PC-9 (cell line): ENCODE measurements around the gene CTNNA3. TPM values are rescaled to one million over a fixed set of nuclear protein-coding genes. Genes with fewer than 3 reads are reported as not detected.

ENCODE experiments used
- BruUV-seq: library from RNA; stranded (reverse); fragments of 400-500 nt; replicated peaks from 2 replicates; lab custom pipeline; 2021; lab: Mats Ljungman, UMichigan
- CTCF ChIA-PET: fragments of 300-600 bp; sonication (Branson Sonifier 250); formaldehyde crosslinking; loops from one replicate; lab custom pipeline; 2022; ENCODE audit warnings: antibody characterized with exemption; lab: Charles Lee
- POLR2A ChIA-PET: fragments of 300-600 bp; sonication (Branson Sonifier 250); formaldehyde crosslinking; loops from one replicate; lab custom pipeline; 2022; ENCODE audit warnings: antibody characterized with exemption; ENCODE audit not compliant: unreplicated experiment; lab: Charles Lee
- DNase-seq, 2 experiments: peaks; one replicate each; pipeline versions ENCODE4 v3.0.0 to v3.0.0-alpha.2; 2015 to 2022; ENCODE audit warnings: mixed read lengths in 1 of 2
- H2AFZ ChIP-seq: fragments of 200-600 bp; sonication (generic); 2 replicates; pipeline ENCODE4 v1.8.1; 2017; ENCODE audit warnings: antibody characterized with exemption
- H3F3A ChIP-seq: fragments of 200-600 bp; sonication (generic); 2 replicates; pipeline ENCODE4 v1.8.1; 2017; ENCODE audit warnings: antibody characterized with exemption, mild to moderate bottlenecking, low read depth; ENCODE audit not compliant: insufficient read depth
- H3K27ac ChIP-seq: fragments of 200-600 bp; sonication (generic); 2 replicates; pipeline ENCODE4 v1.6.1; 2016; ENCODE audit warnings: mixed run types
- H3K27me3 ChIP-seq: fragments of 200-600 bp; sonication (generic); 2 replicates; pipeline ENCODE4 v1.6.1; 2016; ENCODE audit warnings: low read depth, mixed run types; ENCODE audit not compliant: insufficient read depth
- H3K36me3 ChIP-seq: fragments of 200-600 bp; sonication (generic); 2 replicates; pipeline ENCODE4 v1.6.1; 2016; ENCODE audit warnings: low read depth, mixed run types
- H3K4me1 ChIP-seq: fragments of 200-600 bp; sonication (generic); replicated peaks from 2 replicates; pipeline ENCODE4 v1.6.1; 2016; ENCODE audit warnings: mixed run types; ENCODE audit not compliant: insufficient read depth
- H3K4me2 ChIP-seq: fragments of 200-600 bp; sonication (generic); 2 replicates; pipeline ENCODE4 v1.6.1; 2017; ENCODE audit warnings: mixed run types
- H3K4me3 ChIP-seq: fragments of 200-600 bp; sonication (generic); 2 replicates; pipeline ENCODE4 v1.6.1; 2016; ENCODE audit warnings: mixed run types
- H3K79me2 ChIP-seq: fragments of 200-600 bp; sonication (generic); 2 replicates; pipeline ENCODE4 v1.6.1; 2017; ENCODE audit warnings: low read depth, mixed run types
- H3K9me2 ChIP-seq: fragments of 200-600 bp; sonication (generic); 2 replicates; pipeline ENCODE4 v1.8.1; 2017; ENCODE audit warnings: mild to moderate bottlenecking; ENCODE audit not compliant: insufficient read depth
- H3K9me3 ChIP-seq: fragments of 200-600 bp; sonication (generic); 2 replicates; pipeline ENCODE4 v1.8.1; 2016; ENCODE audit warnings: low read depth; ENCODE audit not compliant: insufficient read depth
- H4K20me1 ChIP-seq: fragments of 200-600 bp; sonication (generic); 2 replicates; pipeline ENCODE4 v1.8.1; 2017; ENCODE audit not compliant: insufficient read depth
- EZH2 ChIP-seq: fragments of 200-600 bp; sonication (generic); IDR thresholded peaks from 2 replicates; pipeline ENCODE4 v1.8.0; 2017; ENCODE audit warnings: antibody characterized with exemption, low read depth
- intact Hi-C: fragments of 100-400 bp; cut with micrococcal nuclease; formaldehyde crosslinking; loops from one replicate; pipeline ENCODE4 v1.10.0; 2022; ENCODE audit not compliant: unreplicated experiment
- total RNA-seq: library from RNA; stranded (reverse); gene quantifications from 2 replicates; pipeline ENCODE4 v1.2.3, GENCODE V29; 2021
- TF ChIP-seq, protein P1 (sequence below): fragments of 200-600 bp; sonication (generic); conservative IDR thresholded peaks from 2 replicates; pipeline ENCODE4 v1.6.1; 2017; ENCODE audit warnings: mixed run types, antibody characterized with exemption, mild to moderate bottlenecking, moderate library complexity

The CTNNA3 gene
- total RNA-seq, 1 experiment from 2014 or later = not detected

DNA sequence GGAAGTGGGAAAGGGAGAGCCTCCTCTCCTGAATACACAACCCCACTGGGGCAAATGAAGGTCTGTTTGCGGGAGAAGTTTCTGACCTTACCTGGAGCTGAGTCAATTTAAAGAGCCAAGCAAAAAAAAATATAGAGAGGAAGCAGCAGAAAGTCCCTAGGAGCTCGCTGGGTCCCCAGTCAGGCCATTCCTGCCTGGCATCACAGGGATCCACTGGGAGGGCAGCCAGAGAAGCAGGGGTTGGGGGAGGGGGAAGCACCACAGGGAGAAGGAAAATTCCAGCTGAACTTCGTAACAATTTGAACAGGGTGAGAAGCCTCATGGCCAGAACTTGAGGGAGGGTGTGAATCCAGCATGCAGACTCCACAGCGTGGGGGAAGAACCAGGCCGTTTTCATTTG lies 471.4 kb downstream of the CTNNA3 start:
- no peak for DNase-seq
- BruUV-seq = no TSS peak
- H4K20me1 ChIP-seq = no peaks in the 10 kb centered on the region
- H3K27me3 ChIP-seq = no peaks in the 10 kb centered on the region
- no peaks in the 10 kb centered on the region for H3K79me2 ChIP-seq
- ChIA-PET CTCF (no interaction called here), POLR2A (no interaction called here)
- intact Hi-C loops = no loop called here
- no peak overlapping the region for H3K4me3 ChIP-seq
- H3K27ac ChIP-seq = no peak overlapping the region
- H3K36me3 ChIP-seq = no peaks in the 10 kb centered on the region
- H3K9me2 ChIP-seq = no peaks in the 10 kb centered on the region
- H2AFZ ChIP-seq = no peak overlapping the region
- TF ChIP-seq EZH2 = no peak
- TF ChIP-seq, protein P1, sequence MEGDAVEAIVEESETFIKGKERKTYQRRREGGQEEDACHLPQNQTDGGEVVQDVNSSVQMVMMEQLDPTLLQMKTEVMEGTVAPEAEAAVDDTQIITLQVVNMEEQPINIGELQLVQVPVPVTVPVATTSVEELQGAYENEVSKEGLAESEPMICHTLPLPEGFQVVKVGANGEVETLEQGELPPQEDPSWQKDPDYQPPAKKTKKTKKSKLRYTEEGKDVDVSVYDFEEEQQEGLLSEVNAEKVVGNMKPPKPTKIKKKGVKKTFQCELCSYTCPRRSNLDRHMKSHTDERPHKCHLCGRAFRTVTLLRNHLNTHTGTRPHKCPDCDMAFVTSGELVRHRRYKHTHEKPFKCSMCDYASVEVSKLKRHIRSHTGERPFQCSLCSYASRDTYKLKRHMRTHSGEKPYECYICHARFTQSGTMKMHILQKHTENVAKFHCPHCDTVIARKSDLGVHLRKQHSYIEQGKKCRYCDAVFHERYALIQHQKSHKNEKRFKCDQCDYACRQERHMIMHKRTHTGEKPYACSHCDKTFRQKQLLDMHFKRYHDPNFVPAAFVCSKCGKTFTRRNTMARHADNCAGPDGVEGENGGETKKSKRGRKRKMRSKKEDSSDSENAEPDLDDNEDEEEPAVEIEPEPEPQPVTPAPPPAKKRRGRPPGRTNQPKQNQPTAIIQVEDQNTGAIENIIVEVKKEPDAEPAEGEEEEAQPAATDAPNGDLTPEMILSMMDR = no peak
- H3K9me3 ChIP-seq = no peaks in the 10 kb centered on the region
- H3K4me1 ChIP-seq = no peaks in the 10 kb centered on the region
- H3K4me2 ChIP-seq = no peak overlapping the region
- no peaks in the 10 kb centered on the region for H3F3A ChIP-seq

DNA sequence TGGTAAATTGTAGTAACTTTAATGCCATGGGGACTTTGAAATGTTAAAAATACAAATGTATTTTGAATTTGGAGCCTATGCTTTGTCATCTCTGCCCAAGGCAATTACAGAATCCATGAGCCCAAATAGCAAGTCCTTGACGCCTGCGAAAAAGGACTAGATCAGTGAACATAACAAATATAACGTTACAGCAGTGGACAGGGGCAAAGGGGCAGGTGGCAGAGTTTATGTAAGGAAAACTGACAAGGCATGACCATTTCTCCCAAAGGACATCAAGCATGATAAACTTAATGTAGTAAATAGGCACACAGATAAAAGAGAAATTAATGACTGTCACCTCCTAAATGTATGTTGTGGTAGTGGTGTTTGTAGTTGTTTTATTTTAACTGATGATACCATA lies 473.1 kb downstream of the CTNNA3 start:
- POLR2A ChIA-PET = no interaction called here
- Histone ChIP-seq H3K9me2 (no peaks in the 10 kb centered on the region), H3K27ac (no peak overlapping the region), H3K9me3 (no peaks in the 10 kb centered on the region), H2AFZ (no peak overlapping the region), H3K27me3 (no peaks in the 10 kb centered on the region), H3K79me2 (no peaks in the 10 kb centered on the region), H3K4me1 (no peaks in the 10 kb centered on the region), H3K4me2 (no peak overlapping the region), H4K20me1 (no peaks in the 10 kb centered on the region), H3K4me3 (no peak overlapping the region), H3F3A (no peaks in the 10 kb centered on the region), H3K36me3 (no peaks in the 10 kb centered on the region)
- no TSS peak for BruUV-seq
- TF ChIP-seq EZH2 = no peak
- TF ChIP-seq, protein P1 = no peak
- CTCF ChIA-PET = no interaction called here
- intact Hi-C loops = no loop called here
- DNase-seq = no peak

DNA sequence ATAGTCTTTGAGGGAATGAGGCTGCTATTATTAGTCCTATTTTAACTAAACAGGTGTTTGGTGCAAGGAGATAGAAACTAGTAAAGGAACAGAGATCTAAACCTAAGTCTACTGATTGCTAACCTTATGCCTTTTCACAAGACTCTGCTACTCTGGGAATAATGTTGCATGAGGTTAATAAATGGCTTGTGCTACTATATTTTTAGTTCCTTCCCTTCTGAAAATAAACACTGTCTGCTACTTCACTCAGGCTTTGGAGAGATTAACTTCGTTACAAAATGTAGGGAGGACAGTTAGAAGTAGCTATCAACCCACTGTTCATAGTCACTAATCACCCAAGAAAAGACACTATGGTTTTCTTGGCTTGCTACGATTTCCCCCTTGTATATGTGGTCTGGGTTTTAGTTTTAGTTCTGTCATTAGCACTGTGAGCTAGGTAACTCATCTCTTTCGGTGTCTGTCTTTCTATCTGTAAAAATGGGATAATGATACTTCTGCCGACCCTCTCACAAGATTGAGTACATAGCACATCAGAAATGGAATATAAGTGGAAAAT lies 474.0 kb downstream of the CTNNA3 start:
- no peak for TF ChIP-seq EZH2
- TF ChIP-seq, protein P1 = no peak
- intact Hi-C loops = no loop called here
- POLR2A ChIA-PET = no interaction called here
- CTCF ChIA-PET = no interaction called here
- H3K36me3 ChIP-seq = no peaks in the 10 kb centered on the region
- no peak overlapping the region for H3K4me2 ChIP-seq
- no peaks in the 10 kb centered on the region for H3F3A ChIP-seq
- no peaks in the 10 kb centered on the region for H4K20me1 ChIP-seq
- no peaks in the 10 kb centered on the region for H3K9me2 ChIP-seq
- no peaks in the 10 kb centered on the region for H3K27me3 ChIP-seq
- H3K27ac ChIP-seq = no peak overlapping the region
- H2AFZ ChIP-seq = no peak overlapping the region
- DNase-seq = no peak
- no TSS peak for BruUV-seq
- H3K4me3 ChIP-seq = no peak overlapping the region
- H3K9me3 ChIP-seq = no peaks in the 10 kb centered on the region
- no peaks in the 10 kb centered on the region for H3K4me1 ChIP-seq
- no peaks in the 10 kb centered on the region for H3K79me2 ChIP-seq
